ENCODE data around the gene GRK3.

DNA sequence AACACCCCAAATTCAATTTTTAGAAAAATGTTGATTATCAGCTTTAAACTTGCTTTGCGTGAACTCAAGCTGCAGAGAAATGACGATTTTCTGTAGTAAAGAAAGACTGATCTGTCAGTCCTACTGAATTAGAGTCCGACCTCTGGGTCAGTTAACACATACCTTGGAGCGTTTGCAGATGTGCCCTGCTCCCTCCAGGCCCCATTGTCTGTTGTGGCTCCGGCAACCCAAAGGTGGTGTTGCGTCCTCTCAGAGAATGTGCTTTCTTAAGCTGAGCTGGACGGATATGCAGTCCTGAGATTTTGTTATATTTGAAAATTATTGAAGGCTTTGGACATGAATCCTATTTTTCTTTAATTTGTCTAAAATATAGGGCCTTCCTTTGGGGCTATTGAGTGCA, 146.0 kb downstream of the GRK3 start:
- no peak for TF ChIP-seq POLR2A (IDR thresholded peaks at IDR 0.05; ENCODE audit: low read length)
- no peak for TF ChIP-seq GATA1 (IDR thresholded peaks at IDR 0.05; ENCODE audit: low read depth, low read length)
